Activated naive CD4-positive, alpha-beta T cell treated with anti-CD3 and anti-CD28 coated beads for 36 hours (primary cell): ENCODE data around the gene AHRR. TPM values are rescaled to one million over a fixed set of nuclear protein-coding genes. Genes with fewer than 3 reads are reported as not detected.

ENCODE experiments used
- CTCF ChIA-PET: fragments of 350-600 bp; sonication (Branson Sonifier 250); formaldehyde crosslinking; loops from one replicate; lab custom pipeline; 2021; ENCODE audit warnings: antibody characterized with exemption; lab: Charles Lee
- DNase-seq: peaks from one replicate; pipeline ENCODE4 v3.0.0-alpha.2; 2020
- H3K27ac Mint-ChIP-seq: one replicate; pipeline ENCODE4 v1.8.0; 2021; ENCODE audit warnings: mild to moderate bottlenecking, mixed read lengths
- H3K27me3 Mint-ChIP-seq: one replicate; pipeline ENCODE4 v1.8.0; 2021; ENCODE audit warnings: low read depth, mixed read lengths
- H3K36me3 Mint-ChIP-seq: one replicate; pipeline ENCODE4 v1.8.0; 2021; ENCODE audit warnings: low read depth, mixed read lengths
- H3K4me1 Mint-ChIP-seq: one replicate; pipeline ENCODE4 v1.8.0; 2021; ENCODE audit warnings: low read depth, mixed read lengths
- H3K4me3 Mint-ChIP-seq: one replicate; pipeline ENCODE4 v1.8.0; 2021; ENCODE audit warnings: mild to moderate bottlenecking, moderate library complexity, mixed read lengths
- H3K9me3 Mint-ChIP-seq: one replicate; pipeline ENCODE4 v1.8.0; 2021; ENCODE audit warnings: mixed read lengths
- intact Hi-C: fragments of 100-400 bp; cut with micrococcal nuclease; formaldehyde crosslinking; loops from one replicate; pipeline ENCODE4 v1.15.1; 2023
- total RNA-seq, 2 experiments: library from RNA; stranded (reverse); gene quantifications; one replicate each; pipeline ENCODE4 v1.2.3, GENCODE V29; 2021

Gene AHRR
- total RNA-seq, 2 experiments from 2014 or later: 4.1 to 5.5 TPM

DNA sequence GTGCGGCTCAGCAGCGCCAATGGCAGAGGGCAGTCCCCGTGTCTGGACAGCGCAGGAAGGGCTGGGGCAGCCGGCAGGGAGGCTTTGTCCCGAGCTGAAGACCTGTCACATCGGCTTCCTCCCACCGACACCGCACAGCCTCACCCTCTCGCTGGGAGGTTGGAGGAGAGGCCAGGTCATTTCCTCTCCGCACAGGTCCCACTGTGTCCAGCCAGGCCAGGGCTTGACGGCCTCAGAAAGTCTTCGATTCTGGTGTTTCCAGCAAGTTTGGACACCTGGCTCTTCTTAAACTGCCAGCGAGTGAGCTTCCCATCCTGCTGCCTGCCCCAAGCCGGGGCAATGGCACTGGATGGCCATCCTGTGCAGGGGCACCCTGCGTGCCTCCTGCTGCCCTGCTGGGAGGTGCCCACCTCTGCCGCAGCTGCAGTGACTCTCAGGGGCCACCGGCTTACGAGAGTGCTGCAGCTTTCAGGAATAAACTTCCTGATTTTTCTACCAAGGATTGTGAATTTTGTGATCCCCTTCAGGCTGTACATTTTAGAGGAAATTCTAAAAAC is 33.9 kb downstream of the AHRR start:
- Mint-ChIP-seq H3K36me3 (peaks cover 2% of the 10 kb centered on the region), H3K4me1 (no peaks in the 10 kb centered on the region), H3K27me3 (peaks cover under 1% of the 10 kb centered on the region), H3K27ac (no peak overlapping the region), H3K9me3 (no peaks in the 10 kb centered on the region), H3K4me3 (no peak overlapping the region)
- CTCF ChIA-PET: interaction anchor here (0.8 kb wide), 1 partner anchor 34 kb away, joined by 4 read pairs; the partner anchor contains the start of gene AHRR
- intact Hi-C loops: no loop called here
- no peak for DNase-seq

DNA sequence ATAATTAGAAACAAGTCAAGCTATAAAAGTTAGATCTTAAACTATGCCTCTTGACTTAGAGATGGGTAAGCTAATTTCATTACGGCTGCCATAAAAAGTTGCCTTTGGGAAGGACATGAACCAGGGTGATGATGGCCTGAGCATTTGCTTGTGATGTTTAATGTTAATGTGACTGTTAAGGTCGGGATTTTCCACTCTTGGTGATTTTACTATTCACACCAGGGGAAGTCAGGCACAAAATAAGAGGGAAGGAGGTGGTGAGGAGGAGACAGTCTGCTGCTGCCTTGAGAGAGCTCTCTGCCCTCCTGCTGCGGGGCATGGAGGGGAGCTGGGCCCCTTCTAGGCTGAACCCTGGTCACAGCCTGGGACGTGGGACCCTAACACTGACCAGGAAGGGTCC is 34.4 kb downstream of the AHRR start:
- DNase-seq: no peak
- Mint-ChIP-seq H3K9me3 (no peaks in the 10 kb centered on the region), H3K36me3 (peaks cover 2% of the 10 kb centered on the region), H3K27me3 (no peaks in the 10 kb centered on the region), H3K4me3 (no peak overlapping the region), H3K4me1 (no peaks in the 10 kb centered on the region), H3K27ac (no peak overlapping the region)
- CTCF ChIA-PET: no interaction called here
- intact Hi-C loops: no loop called here

DNA sequence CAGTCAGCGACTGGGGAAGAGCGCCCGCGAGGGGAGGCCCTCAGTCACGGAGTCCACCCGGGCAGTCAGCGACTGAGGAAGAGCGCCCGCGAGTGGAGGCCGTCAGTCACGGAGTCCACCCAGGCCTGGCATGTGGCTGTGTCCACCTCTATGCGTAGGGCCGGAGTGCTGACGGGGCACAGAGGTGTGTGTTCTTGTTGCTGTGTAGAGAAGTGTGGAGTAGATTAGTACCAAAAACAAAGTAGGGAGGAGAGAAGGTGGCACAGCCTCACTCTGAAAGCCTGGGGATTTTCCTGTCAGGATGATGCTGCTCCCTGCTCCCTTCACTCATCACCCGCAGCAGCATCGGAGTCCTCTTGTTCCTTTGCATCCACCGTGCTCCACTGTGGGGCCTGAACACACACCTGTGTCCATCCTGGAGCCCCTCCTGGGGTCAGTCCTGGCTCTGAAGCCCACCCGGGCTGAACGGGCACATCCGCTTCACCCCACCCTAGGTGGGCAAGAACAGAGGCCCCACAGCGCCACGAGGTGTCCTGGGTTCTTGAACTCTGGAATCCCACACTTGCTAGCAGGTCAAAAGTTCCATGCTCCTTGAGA is 37.9 kb downstream of the AHRR start:
- Mint-ChIP-seq H3K27ac (no peak overlapping the region), H3K36me3 (peaks cover 2% of the 10 kb centered on the region), H3K4me1 (no peaks in the 10 kb centered on the region), H3K27me3 (no peaks in the 10 kb centered on the region), H3K4me3 (no peak overlapping the region), H3K9me3 (no peaks in the 10 kb centered on the region)
- CTCF ChIA-PET: no interaction called here
- no peak for DNase-seq
- intact Hi-C loops: no loop called here

DNA sequence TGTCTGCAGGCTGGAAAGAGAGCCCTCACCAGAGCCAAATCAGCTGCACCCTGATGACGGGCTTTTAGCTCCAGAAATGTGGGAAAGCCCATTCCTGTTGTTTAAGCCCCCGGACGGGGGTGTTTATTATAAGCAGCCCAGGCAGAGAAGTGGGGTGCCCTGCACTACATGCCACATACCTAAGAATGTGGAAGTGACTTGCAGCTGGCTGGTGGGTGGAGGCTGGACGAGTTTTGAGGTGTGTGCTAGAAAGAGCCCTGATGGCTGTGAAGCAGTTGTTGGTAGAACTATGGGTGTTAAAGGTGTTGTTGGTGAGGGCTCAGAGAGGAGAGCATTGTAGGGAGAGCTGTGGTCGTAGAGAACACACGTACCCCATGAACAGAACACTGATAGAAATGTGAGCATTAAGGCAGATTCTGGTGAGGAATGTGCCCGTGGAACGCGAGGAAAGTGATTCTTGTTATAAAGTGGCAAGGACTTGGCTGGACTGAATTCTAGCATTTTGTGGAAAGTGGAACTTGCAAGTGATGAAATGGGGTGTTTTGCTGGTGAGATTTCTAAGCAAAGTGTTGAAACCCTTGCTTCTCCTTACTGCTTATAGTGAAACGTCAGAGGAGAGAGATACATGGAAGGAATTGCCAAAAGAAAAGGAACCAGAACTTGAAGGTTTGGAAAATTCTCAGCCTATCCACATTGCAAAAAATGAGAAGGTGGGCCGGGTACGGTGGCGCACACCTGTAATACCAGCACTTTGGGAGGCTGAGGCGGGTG is 38.9 kb downstream of the AHRR start:
- H3K9me3 Mint-ChIP-seq: peaks cover 2% of the 10 kb centered on the region
- CTCF ChIA-PET: no interaction called here
- DNase-seq: no peak
- no peaks in the 10 kb centered on the region for H3K27me3 Mint-ChIP-seq
- H3K4me3 Mint-ChIP-seq: no peak overlapping the region
- intact Hi-C loops: no loop called here
- H3K27ac Mint-ChIP-seq: no peak overlapping the region
- H3K4me1 Mint-ChIP-seq: no peaks in the 10 kb centered on the region
- H3K36me3 Mint-ChIP-seq: peaks cover 2% of the 10 kb centered on the region

DNA sequence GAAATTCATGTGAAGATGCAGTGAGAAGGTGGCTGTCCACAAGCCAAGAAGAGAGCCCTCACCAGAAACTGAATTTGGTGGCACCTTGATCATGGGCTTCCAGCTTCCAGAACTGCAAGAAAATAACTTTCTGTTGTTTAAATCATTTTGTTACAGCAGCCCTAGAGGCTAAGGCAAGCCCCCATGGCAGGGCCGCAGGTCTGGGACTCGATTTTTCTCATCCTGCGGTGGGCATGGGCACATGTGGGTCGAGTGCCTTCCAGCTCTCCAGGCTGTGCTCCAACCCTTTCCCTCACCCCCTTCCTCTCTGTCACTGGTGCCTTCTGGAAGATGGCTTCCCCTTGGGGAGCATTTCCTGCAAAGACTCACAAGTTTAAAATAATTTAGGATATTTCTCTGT is 40.7 kb downstream of the AHRR start:
- H3K4me3 Mint-ChIP-seq: no peak overlapping the region
- CTCF ChIA-PET: no interaction called here
- H3K36me3 Mint-ChIP-seq: no peaks in the 10 kb centered on the region
- no peaks in the 10 kb centered on the region for H3K4me1 Mint-ChIP-seq
- intact Hi-C loops: no loop called here
- H3K27ac Mint-ChIP-seq: no peak overlapping the region
- peaks cover 2% of the 10 kb centered on the region for H3K9me3 Mint-ChIP-seq
- no peak for DNase-seq
- H3K27me3 Mint-ChIP-seq: no peaks in the 10 kb centered on the region

DNA sequence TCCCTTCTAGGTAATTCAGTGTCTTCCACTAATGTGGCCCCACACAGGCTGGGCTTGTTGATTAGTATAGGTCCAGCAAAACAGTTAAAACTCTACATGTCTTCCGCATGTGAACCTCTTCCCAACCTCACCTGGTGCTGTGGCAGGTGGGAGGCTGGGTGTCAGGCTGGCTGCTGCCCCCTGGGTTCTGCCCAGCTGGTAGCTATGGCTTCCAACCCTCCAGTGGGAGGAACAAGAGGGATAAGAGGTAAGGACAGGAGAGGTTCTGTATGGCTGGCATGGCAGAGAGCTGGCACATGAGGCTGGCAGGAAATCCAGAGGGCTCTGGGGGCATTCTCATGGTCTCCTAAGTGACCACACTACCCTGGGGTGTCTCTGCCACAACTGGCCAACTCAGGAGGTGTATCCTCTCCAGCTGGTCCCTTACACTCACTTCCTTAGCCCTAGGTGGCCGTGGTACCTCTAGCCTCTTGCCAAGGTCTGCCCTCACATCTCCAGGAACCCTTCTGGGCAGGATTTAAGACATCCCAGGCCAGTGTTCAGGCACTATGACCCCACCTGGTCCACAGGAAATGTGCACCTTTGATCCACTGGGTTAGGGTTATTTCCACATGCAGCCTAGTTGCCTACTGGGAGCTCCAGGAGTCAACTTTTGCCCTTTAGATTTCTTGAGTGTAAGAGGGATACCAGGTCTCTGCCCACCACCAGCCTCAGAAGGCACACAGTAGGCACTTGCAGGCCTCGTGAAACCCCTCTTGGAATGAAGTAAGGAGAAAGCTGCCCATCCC is 41.7 kb downstream of the AHRR start:
- intact Hi-C loops: no loop called here
- no peak overlapping the region for H3K4me3 Mint-ChIP-seq

DNA sequence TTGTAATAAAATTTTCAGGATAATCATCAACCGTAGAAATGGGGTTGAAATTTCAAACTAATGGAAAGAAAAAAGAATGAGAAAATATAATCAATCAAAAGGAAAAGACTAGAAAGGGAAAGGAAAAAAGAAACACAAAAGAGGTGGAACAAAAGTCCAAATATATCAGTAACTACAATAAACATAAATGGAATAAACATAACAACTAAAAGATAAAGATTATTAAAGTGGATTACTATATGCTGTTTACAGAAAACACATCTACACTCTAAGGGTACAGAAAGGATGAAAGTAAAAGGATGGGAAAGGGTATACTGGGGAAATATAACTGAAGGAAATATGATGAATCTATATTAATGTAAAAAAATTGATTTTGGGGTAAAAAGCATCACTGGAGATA is 43.0 kb downstream of the AHRR start:
- H3K36me3 Mint-ChIP-seq: no peaks in the 10 kb centered on the region
- H3K4me1 Mint-ChIP-seq: peaks cover 13% of the 10 kb centered on the region
- CTCF ChIA-PET: no interaction called here
- no peak overlapping the region for H3K27ac Mint-ChIP-seq
- DNase-seq: no peak
- H3K9me3 Mint-ChIP-seq: peaks cover 2% of the 10 kb centered on the region
- H3K4me3 Mint-ChIP-seq: no peak overlapping the region
- intact Hi-C loops: no loop called here
- peaks cover 4% of the 10 kb centered on the region for H3K27me3 Mint-ChIP-seq

More for the DNA sequence above, 41.7 kb downstream of the AHRR start:
- Mint-ChIP-seq H3K9me3 (peaks cover 2% of the 10 kb centered on the region), H3K27ac (no peak overlapping the region), H3K36me3 (no peaks in the 10 kb centered on the region), H3K27me3 (no peaks in the 10 kb centered on the region), H3K4me1 (peaks cover under 1% of the 10 kb centered on the region)
- CTCF ChIA-PET: no interaction called here
- DNase-seq: no peak

DNA sequence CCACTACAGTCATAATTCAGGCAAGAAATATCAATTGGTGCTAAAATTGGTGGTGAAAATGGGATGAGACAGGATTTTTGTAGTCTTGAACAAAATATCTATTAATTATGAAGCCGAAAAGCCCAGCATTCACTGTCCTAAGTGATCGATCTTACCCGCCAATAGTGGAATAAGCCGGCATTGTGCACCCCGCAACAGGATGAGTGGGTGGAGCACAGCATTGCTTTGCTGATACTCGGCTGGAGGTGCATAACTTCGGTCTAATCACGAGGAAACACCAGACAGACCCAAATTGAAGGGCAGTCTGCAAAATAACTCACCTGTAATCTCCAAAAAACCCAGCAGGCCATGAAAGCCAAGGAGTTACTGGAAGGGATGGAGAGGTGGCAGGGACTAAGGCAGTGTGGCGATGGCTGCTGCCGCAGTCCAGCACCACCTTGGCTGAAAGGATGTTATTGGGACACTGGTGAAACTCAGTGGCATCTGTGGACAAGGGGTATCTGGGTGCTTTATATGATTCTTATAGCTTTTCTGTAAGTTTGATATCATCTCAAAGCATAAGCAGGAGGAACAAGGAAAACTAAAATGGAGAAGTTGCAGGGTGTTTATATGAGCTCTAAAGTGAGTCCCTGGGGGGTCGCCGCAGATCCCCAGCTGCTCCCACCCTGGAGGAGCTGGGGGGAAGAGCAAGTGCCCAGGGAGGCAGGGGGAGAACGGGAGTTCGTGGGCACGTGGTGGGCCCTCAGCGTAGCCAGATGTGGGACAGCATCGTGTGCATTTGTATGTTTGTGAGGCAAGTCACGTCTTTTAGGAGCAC is 45.2 kb downstream of the AHRR start:
- Mint-ChIP-seq H3K9me3 (peaks cover 2% of the 10 kb centered on the region), H3K36me3 (no peaks in the 10 kb centered on the region), H3K27ac (no peak overlapping the region), H3K4me3 (no peak overlapping the region), H3K4me1 (peaks cover 21% of the 10 kb centered on the region), H3K27me3 (peaks cover 9% of the 10 kb centered on the region)
- DNase-seq: peak; percentile 2
- intact Hi-C loops: no loop called here
- CTCF ChIA-PET: no interaction called here

DNA sequence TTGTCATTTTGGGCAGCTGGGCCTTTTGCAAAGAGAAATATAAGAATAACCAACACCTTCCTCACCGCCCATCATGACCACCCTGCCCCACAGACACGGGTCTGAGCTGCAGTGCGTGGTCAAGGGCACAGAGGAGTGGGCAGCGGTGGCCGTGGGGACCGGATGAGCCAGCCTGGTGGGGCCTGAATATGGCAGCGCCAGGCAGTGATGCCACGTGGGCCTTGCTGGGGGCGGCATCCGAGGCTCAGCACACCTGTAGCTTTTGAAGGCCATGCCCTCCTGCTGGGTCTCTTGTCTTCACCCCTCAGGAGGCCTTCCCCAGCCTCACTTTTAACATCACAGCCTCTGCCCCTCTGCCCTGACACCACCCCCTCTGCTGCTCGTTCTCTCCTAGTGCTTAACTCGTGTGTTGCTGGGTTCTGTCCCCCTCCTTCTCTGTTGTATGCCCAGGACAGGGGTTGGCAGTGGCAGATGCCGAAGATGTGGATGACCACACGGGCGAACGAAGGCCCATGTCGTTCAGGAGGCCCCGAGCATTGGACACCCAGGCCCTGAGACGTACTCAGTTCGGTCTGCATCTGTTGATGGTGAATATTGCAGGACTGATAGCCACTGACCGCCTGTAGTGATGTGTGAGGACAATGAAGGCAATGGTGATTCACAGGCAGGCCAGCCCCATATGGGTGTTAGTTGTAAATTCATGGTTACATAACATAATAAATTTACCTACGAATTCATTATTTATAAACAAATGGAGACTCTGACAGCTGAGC is 46.0 kb downstream of the AHRR start:
- intact Hi-C loops: no loop called here

DNA sequence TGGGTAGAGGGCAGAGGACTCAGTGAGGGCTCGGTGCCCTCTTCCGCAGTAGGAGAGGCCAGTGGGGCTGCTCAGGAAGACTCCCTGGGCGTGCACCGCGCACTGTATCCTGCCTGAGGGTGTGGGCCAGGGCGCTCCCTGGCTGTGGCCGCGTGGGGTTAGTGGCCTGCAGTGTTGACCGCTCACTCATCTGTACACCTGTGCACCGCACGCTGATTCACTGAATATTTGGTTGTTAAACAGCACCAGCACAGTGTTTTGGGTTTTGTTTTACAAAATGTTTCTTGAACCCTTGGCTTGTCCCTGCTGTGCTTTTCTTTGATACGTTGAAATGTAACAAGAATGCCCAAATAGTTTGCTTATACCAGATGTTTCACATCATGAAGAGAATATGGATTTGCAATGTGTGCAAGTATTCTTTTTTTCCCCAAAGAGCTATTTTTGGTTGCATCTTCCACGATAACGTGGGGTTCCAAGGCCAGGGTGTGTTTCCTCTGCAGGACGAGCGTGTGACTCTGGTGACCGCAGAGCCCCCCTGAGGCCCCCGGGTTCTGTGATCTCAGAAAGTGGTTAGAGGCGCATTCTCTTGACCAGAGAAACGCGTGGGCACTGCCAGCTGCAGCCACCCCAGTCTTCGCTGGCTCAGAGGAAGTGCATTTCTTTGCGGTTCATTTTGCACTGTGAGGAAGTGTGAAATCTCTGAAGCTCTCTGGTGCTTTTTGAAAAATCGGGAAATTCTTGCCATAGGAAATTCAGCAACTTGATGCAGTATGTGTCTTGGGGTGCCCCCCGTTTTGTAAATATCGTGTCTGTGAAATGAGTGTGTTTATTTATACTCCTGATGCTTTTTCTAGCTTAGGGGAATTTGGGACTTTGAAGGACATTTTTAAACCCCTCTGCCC is 46.9 kb downstream of the AHRR start:
- Mint-ChIP-seq H3K4me3 (no peak overlapping the region), H3K27me3 (peaks cover 10% of the 10 kb centered on the region), H3K4me1 (peaks cover 31% of the 10 kb centered on the region), H3K27ac (no peak overlapping the region), H3K9me3 (peaks cover 2% of the 10 kb centered on the region), H3K36me3 (no peaks in the 10 kb centered on the region)
- CTCF ChIA-PET: no interaction called here
- DNase-seq: no peak
- intact Hi-C loops: no loop called here

More for the DNA sequence above, 46.0 kb downstream of the AHRR start:
- Mint-ChIP-seq H3K9me3 (peaks cover 2% of the 10 kb centered on the region), H3K27me3 (peaks cover 10% of the 10 kb centered on the region), H3K4me1 (peaks cover 28% of the 10 kb centered on the region), H3K36me3 (no peaks in the 10 kb centered on the region), H3K27ac (no peak overlapping the region), H3K4me3 (no peak overlapping the region)
- no peak for DNase-seq
- CTCF ChIA-PET: no interaction called here
